Amniotic epithelial cell (primary cell): ENCODE measurements around the gene RUNX2.
"Not testable (repeated sequence)": the region's sequence is repeated elsewhere in the genome, so short reads cannot be mapped to it uniquely, and the experiment has no call there.

Source experiments
- DNase-seq: peaks from one replicate; pipeline ENCODE4 v3.0.0-alpha.2; 2010; ENCODE audit warnings: low read depth

RUNX2 gene

GRCh38 chr6:45327956-45328522, at the start of gene RUNX2:
TSS of gene RUNX2 (plus strand) at chr6:45328330. CDS start at chr6:45328727, 397 bp downstream.
- DNase-seq, result peak; percentile 97

- DNase-seq, result no peak
These were observed 49.8 kb upstream of the RUNX2 start for GRCh38 chr6:45278367-45278766.

GRCh38 chr6:45286707-45287106, 41.4 kb upstream of the RUNX2 start:
- DNase-seq, result not testable (repeated sequence)

- DNase-seq, result no peak
These were observed 38.2 kb upstream of the RUNX2 start for GRCh38 chr6:45289751-45290514.

- DNase-seq, result no peak
These were observed 34.8 kb upstream of the RUNX2 start for GRCh38 chr6:45293306-45293705.

- peak; percentile 31 for DNase-seq
These were observed 33.9 kb upstream of the RUNX2 start for GRCh38 chr6:45294065-45294701.

GRCh38 chr6:45297320-45297719, 30.8 kb upstream of the RUNX2 start:
- DNase-seq, result no peak

GRCh38 chr6:45299096-45299581, 29.0 kb upstream of the RUNX2 start:
- no peak for DNase-seq

- no peak for DNase-seq
These were observed 27.4 kb upstream of the RUNX2 start for GRCh38 chr6:45300736-45301135.

- no peak for DNase-seq
These were observed 26.6 kb upstream of the RUNX2 start for GRCh38 chr6:45301348-45302142.

GRCh38 chr6:45302832-45303231, 25.3 kb upstream of the RUNX2 start:
- DNase-seq, result no peak

GRCh38 chr6:45305546-45305945, 22.6 kb upstream of the RUNX2 start:
- DNase-seq, result peak; percentile 6

- DNase-seq, result no peak
These were observed 17.9 kb upstream of the RUNX2 start for GRCh38 chr6:45310118-45310788.

GRCh38 chr6:45314146-45314545, 14.0 kb upstream of the RUNX2 start:
- DNase-seq, result no peak

GRCh38 chr6:45320349-45320748, 7.8 kb upstream of the RUNX2 start:
- no peak for DNase-seq

- DNase-seq, result no peak
These were observed 4.4 kb upstream of the RUNX2 start for GRCh38 chr6:45323656-45324224.

GRCh38 chr6:45326698-45327417, 1.3 kb upstream of the RUNX2 start:
- DNase-seq, result no peak

GRCh38 chr6:45328523-45328922, 393 bp downstream of the RUNX2 start:
- no peak for DNase-seq

GRCh38 chr6:45344900-45345299, 16.8 kb downstream of the RUNX2 start:
- no peak for DNase-seq

- no peak for DNase-seq
These were observed 22.1 kb downstream of the RUNX2 start for GRCh38 chr6:45350186-45350710.
